ENCODE data around the gene SHROOM2. TPM values are rescaled to one million over a fixed set of nuclear protein-coding genes. Genes with fewer than 3 reads are reported as not detected.

SHROOM2 gene
- total RNA-seq, 1 donor: 4.3 TPM

DNA sequence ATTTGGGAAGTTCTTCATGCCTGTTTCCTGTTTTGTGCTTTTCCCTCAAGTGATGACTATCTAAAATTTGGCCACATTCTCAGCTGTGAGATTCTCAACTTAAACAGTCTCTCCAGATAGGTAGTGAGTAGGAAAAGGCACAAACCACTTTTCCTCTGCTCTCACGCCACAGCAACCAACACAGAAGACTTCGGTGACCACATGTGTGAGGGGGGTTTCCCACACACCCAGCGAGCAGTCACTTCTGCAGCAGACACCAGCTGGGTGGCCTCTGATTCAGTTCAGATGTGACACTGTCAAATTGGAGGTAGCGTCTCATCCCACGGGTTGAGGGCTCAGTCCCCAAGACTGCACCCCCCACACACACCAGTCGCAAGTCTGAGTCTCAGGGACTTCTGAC, 155.9 kb downstream of the SHROOM2 start:
- no peak for DNase-seq (ENCODE audit: low read depth)
- H3K4me3 ChIP-seq (ENCODE audit: low read depth, low read length): no peak overlapping the region
- TF ChIP-seq, protein P1, sequence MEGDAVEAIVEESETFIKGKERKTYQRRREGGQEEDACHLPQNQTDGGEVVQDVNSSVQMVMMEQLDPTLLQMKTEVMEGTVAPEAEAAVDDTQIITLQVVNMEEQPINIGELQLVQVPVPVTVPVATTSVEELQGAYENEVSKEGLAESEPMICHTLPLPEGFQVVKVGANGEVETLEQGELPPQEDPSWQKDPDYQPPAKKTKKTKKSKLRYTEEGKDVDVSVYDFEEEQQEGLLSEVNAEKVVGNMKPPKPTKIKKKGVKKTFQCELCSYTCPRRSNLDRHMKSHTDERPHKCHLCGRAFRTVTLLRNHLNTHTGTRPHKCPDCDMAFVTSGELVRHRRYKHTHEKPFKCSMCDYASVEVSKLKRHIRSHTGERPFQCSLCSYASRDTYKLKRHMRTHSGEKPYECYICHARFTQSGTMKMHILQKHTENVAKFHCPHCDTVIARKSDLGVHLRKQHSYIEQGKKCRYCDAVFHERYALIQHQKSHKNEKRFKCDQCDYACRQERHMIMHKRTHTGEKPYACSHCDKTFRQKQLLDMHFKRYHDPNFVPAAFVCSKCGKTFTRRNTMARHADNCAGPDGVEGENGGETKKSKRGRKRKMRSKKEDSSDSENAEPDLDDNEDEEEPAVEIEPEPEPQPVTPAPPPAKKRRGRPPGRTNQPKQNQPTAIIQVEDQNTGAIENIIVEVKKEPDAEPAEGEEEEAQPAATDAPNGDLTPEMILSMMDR (IDR thresholded peaks at IDR 0.05; ENCODE audit: insufficient read depth, low read depth, low read length): no peak

DNA sequence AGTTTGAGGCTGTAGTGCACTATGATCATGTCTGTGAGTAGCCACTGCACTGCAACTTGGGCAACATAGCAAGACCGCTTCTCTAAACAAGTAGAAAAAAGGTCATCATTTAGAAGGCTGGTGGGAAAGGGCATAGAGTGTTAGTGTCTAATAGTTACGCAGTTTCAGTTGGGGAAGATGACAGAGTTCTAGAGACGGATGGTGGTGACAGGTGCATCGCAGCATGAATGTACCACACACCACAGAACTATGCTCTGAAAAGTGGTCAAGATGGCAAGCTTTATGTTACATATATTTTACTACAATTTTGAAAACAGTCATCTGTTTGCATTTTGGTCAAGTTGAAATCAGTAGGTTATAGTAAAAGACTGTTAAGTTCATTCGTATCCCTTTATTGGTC, 157.2 kb downstream of the SHROOM2 start:
- no peak overlapping the region for H3K4me3 ChIP-seq (ENCODE audit: low read depth, low read length)
- DNase-seq (ENCODE audit: low read depth): no peak
- TF ChIP-seq, protein P1 (IDR thresholded peaks at IDR 0.05; ENCODE audit: insufficient read depth, low read depth, low read length): no peak

DNA sequence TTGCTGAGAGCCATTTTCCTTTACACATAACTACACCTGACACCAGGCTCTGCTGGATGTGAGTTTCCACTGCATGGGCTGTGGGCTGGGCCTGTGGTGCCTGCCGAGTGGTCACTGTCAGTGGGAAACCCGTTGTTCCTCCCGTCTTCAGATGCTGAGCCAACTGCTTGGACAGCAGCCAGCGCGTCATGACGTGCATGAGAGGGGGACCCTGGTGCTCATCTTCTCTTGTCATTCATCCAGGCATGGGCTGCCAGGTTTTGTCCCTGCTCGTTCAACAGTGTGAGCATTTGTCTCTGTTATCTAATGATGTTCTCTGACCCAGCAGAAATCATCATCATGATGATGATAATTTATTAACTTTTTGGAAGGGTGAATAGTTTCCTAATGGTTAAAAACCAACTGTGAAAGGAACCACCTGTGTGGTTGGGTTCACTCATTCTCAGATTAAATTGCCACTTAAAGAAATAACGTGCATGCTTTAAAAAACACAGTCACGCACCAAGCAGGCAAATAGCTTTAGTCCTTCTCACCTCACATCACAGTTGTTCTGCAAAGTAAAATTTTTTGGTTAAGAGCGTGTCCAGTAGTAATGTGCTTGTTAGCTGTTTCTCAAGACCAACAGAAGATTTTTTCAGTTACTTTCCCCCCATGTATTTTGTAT, 161.0 kb downstream of the SHROOM2 start:
- TF ChIP-seq, protein P1 (IDR thresholded peaks at IDR 0.05; ENCODE audit: insufficient read depth, low read depth, low read length): no peak
- H3K4me3 ChIP-seq (ENCODE audit: low read depth, low read length): no peak overlapping the region
- DNase-seq (ENCODE audit: low read depth): no peak

DNA sequence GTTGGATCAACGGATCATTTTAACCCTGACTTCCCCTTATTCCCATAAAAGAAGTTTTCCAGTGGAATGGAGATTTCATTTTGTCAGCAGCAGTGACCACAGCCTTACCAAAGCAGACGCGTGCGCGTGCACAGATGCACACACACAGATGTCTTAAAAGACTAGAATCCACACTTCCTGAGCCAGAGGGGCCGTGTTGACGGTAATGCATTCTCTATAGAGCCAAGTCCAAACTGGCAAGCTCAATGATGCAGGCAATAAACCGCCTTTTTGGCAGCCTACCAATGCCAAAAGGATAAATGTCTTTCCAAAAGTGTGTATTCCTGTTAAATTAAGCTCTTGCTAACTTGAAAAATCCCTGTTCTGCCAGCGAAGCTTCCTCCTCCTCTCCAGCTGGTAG, 162.2 kb downstream of the SHROOM2 start:
- no peak overlapping the region for H3K4me3 ChIP-seq (ENCODE audit: low read depth, low read length)
- TF ChIP-seq, protein P1 (IDR thresholded peaks at IDR 0.05; ENCODE audit: insufficient read depth, low read depth, low read length): no peak
- no peak for DNase-seq (ENCODE audit: low read depth)

DNA sequence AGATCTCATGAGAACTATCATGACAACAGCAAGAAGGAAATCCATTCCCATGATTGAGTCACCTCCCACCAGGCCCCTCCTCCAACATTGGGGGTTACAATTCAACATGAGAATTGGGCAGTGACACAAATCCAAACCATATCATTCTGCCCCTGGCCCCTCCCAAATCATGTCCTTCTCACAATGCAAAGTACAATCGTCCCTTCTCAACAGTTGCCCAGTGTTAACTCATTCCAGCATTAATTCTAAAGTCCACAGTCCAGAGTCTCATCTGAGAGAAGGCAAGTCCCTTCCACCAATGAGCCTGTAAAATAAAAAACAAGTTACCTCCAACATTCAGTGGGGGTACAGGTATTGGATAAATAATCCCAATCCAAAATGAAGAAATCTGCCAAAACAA, 166.1 kb downstream of the SHROOM2 start:
- no peak overlapping the region for H3K4me3 ChIP-seq (ENCODE audit: low read depth, low read length)
- no peak for DNase-seq (ENCODE audit: low read depth)
- TF ChIP-seq, protein P1 (IDR thresholded peaks at IDR 0.05; ENCODE audit: insufficient read depth, low read depth, low read length): no peak

DNA sequence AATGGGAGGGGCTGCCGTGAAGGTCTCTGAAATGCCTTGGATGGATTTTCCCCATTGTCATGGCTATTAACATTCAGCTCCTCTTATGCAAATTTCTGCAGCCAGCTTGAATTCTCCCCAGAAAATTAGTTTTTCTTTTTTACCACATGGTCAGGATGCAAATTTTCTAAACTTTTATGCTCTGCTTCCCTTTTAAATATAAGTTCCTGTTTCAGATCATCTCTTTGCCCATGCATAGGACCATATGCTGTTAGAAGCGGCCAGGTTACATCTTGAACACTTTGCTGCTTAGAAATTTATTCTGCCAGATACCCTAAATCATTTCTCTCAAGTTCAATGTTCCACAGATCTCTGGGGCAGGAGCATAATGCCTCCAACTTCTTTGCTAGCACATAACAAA, 167.2 kb downstream of the SHROOM2 start:
- TF ChIP-seq, protein P1 (IDR thresholded peaks at IDR 0.05; ENCODE audit: insufficient read depth, low read depth, low read length): no peak
- no peak for DNase-seq (ENCODE audit: low read depth)
- no peak overlapping the region for H3K4me3 ChIP-seq (ENCODE audit: low read depth, low read length)

DNA sequence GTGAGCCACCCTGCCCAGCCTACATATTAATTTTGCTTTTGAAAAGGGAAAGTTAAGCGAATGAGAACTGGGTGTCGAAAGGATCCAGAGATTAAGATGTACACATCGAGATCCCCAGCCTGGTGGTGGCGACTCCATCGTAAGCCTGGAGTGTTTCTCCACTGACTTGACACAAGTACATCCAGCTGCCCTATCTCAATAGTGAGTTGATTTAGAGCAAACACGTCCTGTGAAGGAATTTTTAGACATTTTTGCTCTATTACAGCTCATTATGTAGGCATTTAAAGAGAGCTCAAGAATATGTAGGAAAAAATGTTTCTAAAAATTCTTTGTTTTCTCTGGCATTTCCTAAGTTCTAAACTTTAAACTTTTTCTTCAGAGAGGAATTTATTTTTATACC, 169.3 kb downstream of the SHROOM2 start:
- TF ChIP-seq, protein P1 (IDR thresholded peaks at IDR 0.05; ENCODE audit: insufficient read depth, low read depth, low read length): no peak
- DNase-seq (ENCODE audit: low read depth): peak; percentile 51
- no peak overlapping the region for H3K4me3 ChIP-seq (ENCODE audit: low read depth, low read length)
